ENCODE data around the gene DIS3.
A peak's percentile ranks its signal among the peaks of the same experiment; 100 is the strongest.
"Not testable (repeated sequence)": the region's sequence is repeated elsewhere in the genome, so short reads cannot be mapped to it uniquely, and the experiment has no call there.

The DIS3 gene

DNA sequence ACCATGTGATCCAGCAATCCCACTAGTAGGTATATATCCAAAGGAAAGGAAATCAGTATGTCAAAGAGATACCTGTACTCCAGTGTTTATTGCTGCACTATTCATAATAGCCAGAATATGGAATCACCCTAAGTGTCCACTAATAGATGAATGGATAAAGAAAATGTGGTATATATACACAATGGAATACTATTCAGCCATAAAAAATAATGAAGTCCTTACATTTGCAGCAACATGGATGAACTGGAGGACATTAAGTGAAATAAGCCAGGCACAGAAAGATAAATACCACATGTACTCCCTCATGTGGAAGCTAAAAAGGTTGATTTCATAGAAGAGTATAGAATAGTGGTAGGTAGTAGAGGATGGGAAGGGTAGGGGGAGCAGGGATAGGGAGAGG lies 30.5 kb downstream of the DIS3 start:
- DNase-seq (ENCODE audit: low read depth in 2 of 2), result no peak

DNA sequence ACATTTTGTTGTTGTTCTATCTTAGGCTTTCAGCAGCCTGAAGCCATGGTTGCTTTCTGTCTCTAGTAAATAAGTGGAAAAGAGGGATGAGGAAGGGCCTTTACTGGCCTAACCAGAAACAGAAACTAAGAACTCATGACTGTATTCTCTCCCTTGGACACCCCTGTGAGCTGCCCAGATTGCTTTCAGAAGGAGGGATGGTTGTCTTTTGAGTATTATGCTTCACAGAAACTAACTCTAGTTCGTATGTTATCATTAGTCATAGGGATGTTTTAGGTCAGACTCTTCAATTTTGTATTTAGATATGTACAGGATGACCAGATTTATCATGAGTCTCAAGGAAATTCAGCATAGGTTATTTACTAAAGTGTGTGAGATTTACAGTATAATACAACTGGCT lies 36.4 kb downstream of the DIS3 start:
- no peak for DNase-seq (ENCODE audit: low read depth in 2 of 2)

GRCh38 chr13:72740015-72740414 lies 41.7 kb downstream of the DIS3 start:
- no peak for DNase-seq (ENCODE audit: low read depth in 2 of 2)

DNA sequence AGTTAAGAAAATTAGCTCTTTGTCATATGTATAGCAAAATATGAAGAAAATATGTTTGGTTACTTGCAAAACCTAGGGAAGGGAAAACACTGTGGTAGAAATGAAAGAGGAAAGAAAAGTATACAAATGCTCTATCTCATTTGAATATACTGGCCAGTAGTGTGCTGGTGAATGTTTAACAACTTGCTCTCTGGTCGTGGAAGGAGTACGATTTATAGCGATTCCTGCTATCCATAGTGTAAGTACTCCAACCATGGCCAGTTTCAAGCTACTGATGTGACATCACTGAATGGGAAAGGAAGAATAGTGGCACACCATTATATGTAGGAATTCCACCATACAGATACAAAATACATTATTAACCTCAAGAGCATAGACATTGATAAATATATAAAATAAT lies 44.7 kb downstream of the DIS3 start:
- DNase-seq (ENCODE audit: low read depth in 2 of 2), result no peak

DNA sequence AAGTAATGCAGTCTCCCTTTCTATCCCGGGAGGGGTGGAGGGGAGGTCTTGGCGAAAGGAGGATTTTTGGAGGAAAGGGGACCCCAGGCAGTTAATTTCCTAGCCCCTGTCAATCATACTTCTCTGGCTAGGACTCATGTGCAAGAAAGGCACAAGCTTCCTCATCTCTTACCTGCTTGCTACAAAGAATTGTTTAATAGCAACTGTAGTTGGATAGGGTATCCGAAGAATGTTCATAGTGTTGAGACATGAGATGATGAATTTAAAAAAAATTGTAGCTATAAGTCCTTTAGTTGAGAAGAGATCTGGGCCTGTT lies 53.5 kb downstream of the DIS3 start:
- DNase-seq (ENCODE audit: low read depth in 2 of 2), result no peak

DNA sequence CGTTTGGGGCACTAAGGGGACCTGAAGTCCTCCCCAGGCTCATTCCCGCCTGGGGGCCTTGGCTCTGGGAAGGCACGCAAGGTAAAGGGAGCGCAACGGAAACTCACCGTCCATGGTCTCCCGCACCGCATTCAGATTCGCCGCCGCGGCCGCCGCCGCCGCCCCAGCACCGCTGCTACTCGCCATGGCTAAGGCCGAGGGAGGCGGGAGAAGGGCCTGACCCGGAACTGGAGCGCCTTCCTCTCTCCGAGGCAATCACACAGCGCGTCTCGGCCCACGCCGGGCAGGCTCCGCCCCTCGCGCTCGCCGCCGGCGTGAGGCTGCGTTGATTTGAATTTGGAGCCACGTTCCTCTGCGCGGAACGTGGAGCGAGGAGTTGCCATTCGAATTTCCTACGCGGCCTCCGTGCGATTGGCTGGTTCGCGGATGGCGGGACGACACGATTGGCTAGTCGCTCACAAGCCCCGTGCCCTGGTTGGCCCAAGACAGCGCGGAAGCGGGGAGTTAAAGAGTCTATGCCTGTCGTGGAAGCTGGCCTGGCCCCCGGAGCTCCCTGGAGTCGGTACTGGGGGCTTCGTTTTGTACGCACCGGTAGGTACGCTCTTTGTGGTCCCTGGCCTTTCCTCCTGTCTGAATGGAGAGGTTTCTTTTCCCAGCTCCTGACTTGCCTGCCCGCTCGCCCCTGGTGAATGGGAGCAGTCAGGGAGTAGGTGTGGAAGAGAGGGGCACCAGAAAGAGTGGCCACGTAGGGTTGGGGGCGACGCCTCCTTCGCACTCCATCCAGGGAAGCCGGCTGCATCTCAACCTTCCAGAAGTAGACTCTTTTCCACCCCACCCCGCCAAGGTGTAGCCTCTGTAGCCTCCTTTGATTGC lies 54.0 kb downstream of the DIS3 start, which contains the start of the genes BORA and MZT1:
TSS of gene BORA (plus strand) at position 507 of the 873 bp plus-strand sequence. CDS start 1,018 bp downstream, outside the sequence.
TSS of gene MZT1 (minus strand) at position 213 of the 873 bp plus-strand sequence. CDS start at position 186, 27 bp downstream.
- DNase-seq (ENCODE audit: low read depth in 2 of 2), result peak; percentile 91 to 94

DNA sequence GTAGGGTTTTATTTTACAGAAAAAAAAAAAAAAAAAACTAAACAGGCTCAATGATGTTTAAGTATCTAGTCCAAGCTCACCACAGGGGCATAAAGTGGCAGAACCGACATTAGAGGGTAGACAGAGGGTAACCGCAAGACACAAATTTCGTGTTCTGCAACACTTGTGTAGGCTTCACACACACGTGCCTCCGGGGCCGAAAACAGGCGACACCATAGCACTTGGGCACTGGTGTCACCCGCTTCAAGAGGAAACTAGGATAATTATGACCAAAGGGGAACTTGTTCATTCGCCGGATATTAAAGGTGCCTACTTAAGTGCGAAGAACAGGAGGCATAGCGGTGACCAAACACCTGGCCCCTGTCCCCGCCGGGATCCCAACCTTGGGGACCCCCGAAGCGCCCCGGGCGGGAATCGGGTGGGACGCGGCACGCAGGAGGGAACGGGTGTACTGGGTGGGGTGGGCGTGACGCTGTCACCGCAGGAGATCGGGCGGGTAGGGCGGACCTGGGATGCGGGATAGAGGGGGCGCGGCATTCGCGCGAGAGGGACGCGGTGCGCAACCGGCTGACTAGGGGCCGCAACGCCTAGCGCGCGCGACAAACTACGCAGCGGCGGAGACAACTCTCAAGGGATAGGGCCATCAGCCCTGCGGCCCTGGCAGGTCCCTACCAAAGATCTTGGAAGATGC lies 54.8 kb downstream of the DIS3 start:
- no peak for DNase-seq (ENCODE audit: low read depth in 2 of 2)

DNA sequence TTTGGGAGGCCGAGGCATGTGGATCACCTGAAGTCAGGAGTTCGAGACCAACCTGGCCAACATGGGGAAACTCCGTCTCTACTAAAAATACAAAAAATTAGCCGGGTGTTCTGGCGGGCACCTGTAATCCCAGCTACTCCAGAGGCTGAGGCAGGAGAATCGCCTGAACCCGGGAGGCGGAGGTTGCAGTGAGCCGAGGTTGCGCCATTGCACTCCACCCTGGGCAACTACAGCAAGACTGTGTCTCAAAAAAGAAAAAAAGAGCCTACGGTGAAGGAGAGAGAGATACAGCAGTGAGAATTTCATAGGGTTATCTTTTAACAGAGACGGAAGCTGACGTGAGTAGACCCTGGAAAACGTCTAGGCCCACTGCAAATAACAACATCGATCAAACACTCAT lies 55.5 kb downstream of the DIS3 start:
- DNase-seq (ENCODE audit: low read depth in 2 of 2), result not testable (repeated sequence)

DNA sequence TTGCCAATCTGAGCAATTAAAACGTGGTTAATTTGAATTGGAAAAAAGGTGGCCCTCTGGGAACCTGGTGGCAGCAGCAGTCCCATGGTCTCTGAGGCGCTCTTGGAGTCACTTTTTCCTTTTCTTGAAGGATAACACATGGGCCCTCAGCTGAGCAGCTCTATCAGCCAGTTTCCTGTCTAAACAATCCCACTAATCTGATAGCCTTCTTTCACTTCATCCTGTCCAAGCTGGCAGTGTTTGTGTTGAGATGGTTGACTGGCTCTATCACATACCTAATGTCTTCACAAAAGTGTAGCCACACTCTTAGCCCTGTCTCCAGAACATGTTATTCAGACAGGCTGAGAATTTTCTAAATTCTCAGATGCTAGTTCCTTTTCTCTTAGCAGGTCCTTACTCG lies 64.9 kb downstream of the DIS3 start:
- no peak for DNase-seq (ENCODE audit: low read depth in 2 of 2)
